ENCODE data around the gene MAMDC2. TPM values are rescaled to one million over a fixed set of nuclear protein-coding genes. Genes with fewer than 3 reads are reported as not detected.

The MAMDC2 gene
- total and polyA plus RNA-seq, 8 donors, result 6.1 to 23.6 (median 7.6) TPM

GRCh38 chr9:70250221-70250620 lies 206.6 kb downstream of the MAMDC2 start:
- Histone ChIP-seq H3K4me1 (no peaks in the 10 kb centered on the region), H3K36me3 (no peaks in the 10 kb centered on the region), H3K9me3 (no peaks in the 10 kb centered on the region), H3K27ac (no peak overlapping the region), H3K27me3 (no peaks in the 10 kb centered on the region), H3K4me3 (no peak overlapping the region)
- no peak for TF ChIP-seq CTCF (IDR thresholded peaks at IDR 0.05)
- intact Hi-C loops (cut with DNase I), result no loop called here
- ATAC-seq, result no peak
- no peak for DNase-seq

GRCh38 chr9:70255486-70255885 lies 211.8 kb downstream of the MAMDC2 start:
- H3K4me1 ChIP-seq, result peaks cover 6 to 28% of the 10 kb centered on the region in 2 donors
- H3K27ac ChIP-seq, result peak overlapping the region; percentile 67 to 95
- ATAC-seq (no peak), DNase-seq (no peak)
- no peaks in the 10 kb centered on the region for H3K27me3 ChIP-seq
- peak overlapping the region; percentile 6 to 67 for H3K4me3 ChIP-seq
- H3K36me3 ChIP-seq, result no peaks in the 10 kb centered on the region
- TF ChIP-seq CTCF (IDR thresholded peaks at IDR 0.05), result no peak
- no peaks in the 10 kb centered on the region for H3K9me3 ChIP-seq
- intact Hi-C loops (cut with DNase I), result no loop called here

- intact Hi-C loops (cut with DNase I), result no loop called here
- peak; percentile 12 for ATAC-seq
- Histone ChIP-seq H3K4me1 (peaks cover 6 to 35% of the 10 kb centered on the region in 2 donors), H3K4me3 (peak overlapping the region; percentile 6 to 67), H3K27ac (peak overlapping the region; percentile 67 to 95), H3K27me3 (no peaks in the 10 kb centered on the region), H3K9me3 (no peaks in the 10 kb centered on the region), H3K36me3 (peaks cover 0 to 2% of the 10 kb centered on the region in 2 donors)
- TF ChIP-seq CTCF (IDR thresholded peaks at IDR 0.05), result no peak
- DNase-seq, result no peak
These were observed 212.5 kb downstream of the MAMDC2 start for GRCh38 chr9:70256123-70256551.

- Histone ChIP-seq H3K27me3 (no peaks in the 10 kb centered on the region), H3K4me3 (peak overlapping the region; percentile 17 to 67), H3K9me3 (no peaks in the 10 kb centered on the region), H3K4me1 (peaks cover 19 to 49% of the 10 kb centered on the region in 2 donors), H3K36me3 (peaks cover 0 to 10% of the 10 kb centered on the region in 2 donors), H3K27ac (peak overlapping the region; percentile 94 to 95)
- ATAC-seq (no peak), DNase-seq (no peak)
- intact Hi-C loops (cut with DNase I), result no loop called here
- TF ChIP-seq CTCF (IDR thresholded peaks at IDR 0.05), result no peak
These were observed 213.9 kb downstream of the MAMDC2 start for GRCh38 chr9:70257502-70257901.

- ATAC-seq (peak; percentile 79), DNase-seq (peak in 3 of 4 donors; percentile 74 to 89 (median 84))
- Histone ChIP-seq H3K27ac (peak overlapping the region; percentile 94 to 95), H3K36me3 (peaks cover 0 to 10% of the 10 kb centered on the region in 2 donors), H3K27me3 (no peaks in the 10 kb centered on the region), H3K9me3 (no peaks in the 10 kb centered on the region), H3K4me1 (peaks cover 25 to 55% of the 10 kb centered on the region in 2 donors), H3K4me3 (peak overlapping the region; percentile 66 to 67)
- intact Hi-C loops (cut with DNase I), result no loop called here
- TF ChIP-seq CTCF (IDR thresholded peaks at IDR 0.05), result no peak
These were observed 214.5 kb downstream of the MAMDC2 start for GRCh38 chr9:70257991-70258691.

Measured in left lung (tissue), 10 donors.